Spleen (tissue), 11 donors: ENCODE results near the gene ATXN7L3. TPM values are rescaled to one million over a fixed set of nuclear protein-coding genes. Genes with fewer than 3 reads are reported as not detected.

Experiments used
- DNase-seq: peaks from one replicate; pipeline ENCODE4 v3.0.0-alpha.2; 2020
- H3K27ac ChIP-seq, 8 donors: fragments of 200-600 bp; sonication (generic) in 7 of 8; 1 replicate in 4 of 8; 2 replicates in 4 of 8; pipeline versions ENCODE4 v1.5.0 to v1.8.0; 2016 to 2021; ENCODE audit warnings: inconsistent platforms in 4 of 8, mild to moderate bottlenecking in 4 of 8, moderate library complexity in 1 of 8
- H3K27me3 ChIP-seq, 7 donors: fragments of 200-600 bp; sonication (generic) in 6 of 7; replicated peaks in 1 of 7; 1 replicate in 4 of 7; 2 replicates in 3 of 7; pipeline versions ENCODE4 v1.5.0 to v1.8.0; 2016 to 2021; ENCODE audit warnings: inconsistent platforms in 3 of 7, mild to moderate bottlenecking in 1 of 7
- H3K36me3 ChIP-seq, 6 donors: fragments of 200-600 bp; sonication (generic) in 5 of 6; 1 replicate in 4 of 6; 2 replicates in 2 of 6; pipeline versions ENCODE4 v1.5.0 to v1.8.0; 2016 to 2021; ENCODE audit warnings: inconsistent platforms in 2 of 6
- H3K4me1 ChIP-seq, 6 donors: fragments of 200-600 bp; sonication (generic) in 5 of 6; 1 replicate in 3 of 6; 2 replicates in 3 of 6; pipeline versions ENCODE4 v1.5.0 to v1.8.0; 2016 to 2021; ENCODE audit warnings: inconsistent platforms in 3 of 6
- H3K4me3 ChIP-seq, 8 donors: fragments of 200-600 bp; sonication (generic) in 7 of 8; 1 replicate in 4 of 8; 2 replicates in 4 of 8; pipeline versions ENCODE4 v1.5.0 to v1.8.0; 2016 to 2021; ENCODE audit warnings: inconsistent platforms in 4 of 8, mild to moderate bottlenecking in 4 of 8, moderate library complexity in 2 of 8
- H3K9me3 ChIP-seq, 8 donors: fragments of 200-600 bp; sonication (generic) in 7 of 8; 1 replicate in 4 of 8; 2 replicates in 4 of 8; pipeline versions ENCODE4 v1.5.0 to v1.8.0; 2016 to 2021; ENCODE audit warnings: inconsistent platforms in 4 of 8
- POLR2A ChIP-seq, 3 donors: fragments of 450-650 bp; IDR thresholded peaks; one replicate each; pipeline ENCODE4 v1.5.1; 2017; ENCODE audit warnings: antibody characterized with exemption in 3 of 3, mild to moderate bottlenecking in 1 of 3
- POLR2AphosphoS5 ChIP-seq, 3 donors: sonication (generic); formaldehyde crosslinking; IDR thresholded peaks; one replicate each; pipeline ENCODE4 v1.5.1; 2017; ENCODE audit warnings: antibody characterized with exemption in 3 of 3
- WGBS, 5 donors: extraction: QIAGEN DNeasy Blood & Tissue Kit in 3 of 5; methylation state at CpG; one replicate each; pipeline versions ENCODE4 v1.1.5 to v1.1.7; 2013 to 2018; 5-methylcytosine and 5-hydroxymethylcytosine counted together
- intact Hi-C: fragments of 100-400 bp; cut with DNase I; formaldehyde crosslinking; loops from one replicate; pipeline ENCODE4 v1.15.0; 2023; ENCODE audit warnings: low total_unique reads
- polyA plus RNA-seq, 3 donors: library from polyadenylated mRNA; stranded (reverse); fragments of 200-250 nt; gene quantifications; one replicate each; pipeline ENCODE4 v1.2.1, GENCODE V29; 2013
- total RNA-seq, 7 donors: library from RNA; depleted of rRNA in 3 of 7; stranded (reverse); fragments of >200 nt in 3 of 7; fragmentation: NEBNext Ultra II Directional in 4 of 7; extraction: Animal tissue kit (Norgen Biotek cat#: 25700) in 4 of 7; gene quantifications; one replicate each; pipeline versions ENCODE4 v1.1.0 to v1.2.1, GENCODE V29; 2016 to 2021
- TF ChIP-seq, protein P1 (sequence below), 11 experiments: fragments of 200-600 bp in 7 of 11; fragments of 450-650 bp in 4 of 11; sonication (generic) in 4 of 11; IDR thresholded peaks in 8 of 11; conservative IDR thresholded peaks in 3 of 11; 1 replicate in 7 of 11; 2 replicates in 4 of 11; pipeline versions ENCODE4 v1.4.0 to v1.8.0; 2016 to 2021; ENCODE audit warnings: antibody characterized with exemption in 11 of 11, inconsistent platforms in 4 of 11, mild to moderate bottlenecking in 1 of 11
- donor health status: healthy with polysubstance abuse.
- donor health status: DM: no; HTN: no; CAD: no; lungs with moderate emphysema.
- donor health status: DM: no; HTN: no; CAD: no.
- donor health status: Bipolar disorder and iron deficiency.
- donor health status: healthy.
- donor health status: DM: no; HTN: no; CAD: no.
- donor health status: DM: yes; HTN: yes; CAD: no.

The ATXN7L3 gene
- total and polyA plus RNA-seq, 10 donors: 25.2 to 96.2 (median 61.2) TPM

DNA sequence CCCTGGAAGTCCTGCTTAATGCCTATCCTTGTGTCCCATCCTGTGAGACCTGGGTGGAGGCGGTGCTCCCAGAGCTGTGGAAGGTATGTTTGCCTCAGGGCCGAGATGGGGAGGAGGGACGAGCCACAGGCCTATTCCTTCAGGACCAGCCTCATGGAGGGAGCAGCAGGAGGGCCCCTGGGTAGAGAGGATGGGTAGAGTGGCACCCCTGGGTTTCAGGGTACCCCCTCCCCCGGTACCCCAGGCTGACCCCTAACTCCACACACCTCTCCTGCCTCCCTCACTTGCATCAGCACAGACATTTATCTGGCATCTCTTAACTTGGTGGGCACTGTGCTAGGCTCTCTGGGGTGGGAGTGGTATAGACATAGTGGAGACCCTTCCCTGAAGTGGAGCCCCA lies 22.0 kb downstream of the ATXN7L3 start:
- TF ChIP-seq, protein P1, sequence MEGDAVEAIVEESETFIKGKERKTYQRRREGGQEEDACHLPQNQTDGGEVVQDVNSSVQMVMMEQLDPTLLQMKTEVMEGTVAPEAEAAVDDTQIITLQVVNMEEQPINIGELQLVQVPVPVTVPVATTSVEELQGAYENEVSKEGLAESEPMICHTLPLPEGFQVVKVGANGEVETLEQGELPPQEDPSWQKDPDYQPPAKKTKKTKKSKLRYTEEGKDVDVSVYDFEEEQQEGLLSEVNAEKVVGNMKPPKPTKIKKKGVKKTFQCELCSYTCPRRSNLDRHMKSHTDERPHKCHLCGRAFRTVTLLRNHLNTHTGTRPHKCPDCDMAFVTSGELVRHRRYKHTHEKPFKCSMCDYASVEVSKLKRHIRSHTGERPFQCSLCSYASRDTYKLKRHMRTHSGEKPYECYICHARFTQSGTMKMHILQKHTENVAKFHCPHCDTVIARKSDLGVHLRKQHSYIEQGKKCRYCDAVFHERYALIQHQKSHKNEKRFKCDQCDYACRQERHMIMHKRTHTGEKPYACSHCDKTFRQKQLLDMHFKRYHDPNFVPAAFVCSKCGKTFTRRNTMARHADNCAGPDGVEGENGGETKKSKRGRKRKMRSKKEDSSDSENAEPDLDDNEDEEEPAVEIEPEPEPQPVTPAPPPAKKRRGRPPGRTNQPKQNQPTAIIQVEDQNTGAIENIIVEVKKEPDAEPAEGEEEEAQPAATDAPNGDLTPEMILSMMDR (IDR thresholded peaks at IDR 0.05 in 8 of 11, conservative IDR thresholded peaks at IDR 0.05 in 3 of 11): no peak
- no peak for TF ChIP-seq POLR2AphosphoS5 (IDR thresholded peaks at IDR 0.05)
- H3K27ac ChIP-seq: no peak overlapping the region
- H3K4me1 ChIP-seq: peaks cover 0 to 11% (median 0%) of the 10 kb centered on the region in 6 donors
- no peaks in the 10 kb centered on the region for H3K9me3 ChIP-seq
- H3K27me3 ChIP-seq: no peaks in the 10 kb centered on the region
- 89 to 100% (median 96%) methylated on average over 4 of the region's 4 CpGs for WGBS, 5 donors
- H3K4me3 ChIP-seq: no peak overlapping the region
- H3K36me3 ChIP-seq: peaks cover 0 to 66% (median 44%) of the 10 kb centered on the region in 6 donors
- DNase-seq: no peak
- intact Hi-C loops: no loop called here

- DNase-seq: no peak
- intact Hi-C loops: no loop called here
- Histone ChIP-seq H3K36me3 (peaks cover 0 to 59% (median 37%) of the 10 kb centered on the region in 6 donors), H3K27ac (no peak overlapping the region), H3K4me1 (peaks cover 0 to 4% (median 0%) of the 10 kb centered on the region in 6 donors), H3K9me3 (no peaks in the 10 kb centered on the region), H3K4me3 (no peak overlapping the region), H3K27me3 (no peaks in the 10 kb centered on the region)
- TF ChIP-seq POLR2A (IDR thresholded peaks at IDR 0.05) (no peak), POLR2AphosphoS5 (IDR thresholded peaks at IDR 0.05) (peak in 1 of 3 donors; percentile 35)
- TF ChIP-seq, protein P1 (IDR thresholded peaks at IDR 0.05 in 8 of 11, conservative IDR thresholded peaks at IDR 0.05 in 3 of 11): no peak
- WGBS, 5 donors: 94 to 97% (median 96%) methylated on average over 29 to 54 of the region's 54 CpGs
These were observed 22.8 kb downstream of the ATXN7L3 start for GRCh38 chr17:44176671-44177501.

GRCh38 chr17:44176257-44176656 lies 23.4 kb downstream of the ATXN7L3 start:
- H3K27me3 ChIP-seq: no peaks in the 10 kb centered on the region
- intact Hi-C loops: no loop called here
- H3K36me3 ChIP-seq: peaks cover 0 to 53% (median 34%) of the 10 kb centered on the region in 6 donors
- WGBS, 5 donors: 90 to 100% (median 97%) methylated on average over 1 of the region's 1 CpG
- TF ChIP-seq POLR2AphosphoS5 (IDR thresholded peaks at IDR 0.05) (no peak), POLR2A (IDR thresholded peaks at IDR 0.05) (no peak)
- TF ChIP-seq, protein P1 (IDR thresholded peaks at IDR 0.05 in 8 of 11, conservative IDR thresholded peaks at IDR 0.05 in 3 of 11): no peak
- H3K27ac ChIP-seq: no peak overlapping the region
- no peak for DNase-seq
- H3K4me3 ChIP-seq: no peak overlapping the region
- no peaks in the 10 kb centered on the region for H3K4me1 ChIP-seq
- H3K9me3 ChIP-seq: no peaks in the 10 kb centered on the region

GRCh38 chr17:44174427-44174826 lies 25.3 kb downstream of the ATXN7L3 start:
- intact Hi-C loops: no loop called here
- Histone ChIP-seq H3K36me3 (peaks cover 0 to 52% (median 34%) of the 10 kb centered on the region in 6 donors), H3K9me3 (no peaks in the 10 kb centered on the region), H3K27ac (no peak overlapping the region), H3K4me1 (peaks cover 0 to 6% (median 0%) of the 10 kb centered on the region in 6 donors), H3K4me3 (no peak overlapping the region), H3K27me3 (no peaks in the 10 kb centered on the region)
- no peak for DNase-seq
- WGBS, 5 donors: 94 to 100% (median 97%) methylated on average over 2 of the region's 2 CpGs
- TF ChIP-seq, protein P1 (IDR thresholded peaks at IDR 0.05 in 8 of 11, conservative IDR thresholded peaks at IDR 0.05 in 3 of 11): no peak
- no peak for TF ChIP-seq POLR2AphosphoS5 (IDR thresholded peaks at IDR 0.05)
- no peak for TF ChIP-seq POLR2A (IDR thresholded peaks at IDR 0.05)
